KMS-11 (cell line): Measurements from ENCODE around the gene GREM2.

ENCODE experiments used
- H2AFZ ChIP-seq: fragments of 200-600 bp; sonication (generic); 2 replicates; pipeline ENCODE4 v1.6.1; 2016; ENCODE audit warnings: antibody characterized with exemption, mixed run types, low read depth
- H3K27ac ChIP-seq: fragments of 200-600 bp; sonication (generic); 2 replicates; pipeline ENCODE4 v1.6.1; 2016; ENCODE audit warnings: mild to moderate bottlenecking, mixed run types
- H3K27me3 ChIP-seq: fragments of 200-600 bp; sonication (generic); 2 replicates; pipeline ENCODE4 v1.6.1; 2017; ENCODE audit warnings: mild to moderate bottlenecking, low read depth, mixed run types, moderate library complexity; ENCODE audit not compliant: insufficient read depth
- H3K36me3 ChIP-seq: fragments of 200-600 bp; sonication (generic); 2 replicates; pipeline ENCODE4 v1.6.1; 2017; ENCODE audit warnings: mild to moderate bottlenecking, mixed run types; ENCODE audit not compliant: insufficient read depth
- H3K4me1 ChIP-seq: fragments of 200-600 bp; sonication (generic); 2 replicates; pipeline ENCODE4 v1.6.1; 2016; ENCODE audit warnings: mild to moderate bottlenecking, low read depth, mixed run types; ENCODE audit not compliant: poor library complexity, severe bottlenecking
- H3K4me2 ChIP-seq: fragments of 200-600 bp; sonication (generic); 2 replicates; pipeline ENCODE4 v1.7.0; 2016; ENCODE audit warnings: mild to moderate bottlenecking, mixed run types
- H3K4me3 ChIP-seq: fragments of 200-600 bp; sonication (generic); IDR thresholded peaks from 2 replicates; pipeline ENCODE4 v1.6.1; 2017; ENCODE audit warnings: low read depth, low read length, mixed read lengths; ENCODE audit not compliant: insufficient read depth
- H3K79me2 ChIP-seq: fragments of 200-600 bp; sonication (generic); 2 replicates; pipeline ENCODE4 v1.6.1; 2016; ENCODE audit warnings: low read depth, mixed run types; ENCODE audit not compliant: insufficient read depth
- H3K9ac ChIP-seq: fragments of 200-600 bp; sonication (generic); 2 replicates; pipeline ENCODE4 v1.6.1; 2016; ENCODE audit warnings: mild to moderate bottlenecking, mixed run types
- H4K20me1 ChIP-seq: fragments of 200-600 bp; sonication (generic); 2 replicates; pipeline ENCODE4 v1.6.1; 2016; ENCODE audit warnings: mild to moderate bottlenecking, mixed run types; ENCODE audit not compliant: insufficient read depth
- CTCF ChIP-seq: fragments of 200-600 bp; sonication (generic); conservative IDR thresholded peaks from 2 replicates; pipeline ENCODE4 v1.6.1; 2017; ENCODE audit warnings: low read depth, mild to moderate bottlenecking, antibody characterized with exemption, low read length, moderate library complexity, mixed read lengths

GREM2 gene

GRCh38 chr1:240553351-240553750, 58.6 kb downstream of the GREM2 start:
- no peak for TF ChIP-seq CTCF
- Histone ChIP-seq H3K79me2 (no peaks in the 10 kb centered on the region), H3K4me2 (no peak overlapping the region), H4K20me1 (no peaks in the 10 kb centered on the region), H3K36me3 (no peaks in the 10 kb centered on the region), H2AFZ (no peak overlapping the region), H3K27ac (no peak overlapping the region), H3K4me3 (no peak overlapping the region), H3K9ac (no peak overlapping the region), H3K27me3 (no peaks in the 10 kb centered on the region), H3K4me1 (no peaks in the 10 kb centered on the region)

- H3K9ac ChIP-seq: no peak overlapping the region
- no peak overlapping the region for H3K4me2 ChIP-seq
- H3K27ac ChIP-seq: no peak overlapping the region
- H3K27me3 ChIP-seq: no peaks in the 10 kb centered on the region
- no peak for TF ChIP-seq CTCF
- H3K79me2 ChIP-seq: no peaks in the 10 kb centered on the region
- no peaks in the 10 kb centered on the region for H3K36me3 ChIP-seq
- H2AFZ ChIP-seq: no peak overlapping the region
- no peak overlapping the region for H3K4me3 ChIP-seq
- H4K20me1 ChIP-seq: no peaks in the 10 kb centered on the region
- no peaks in the 10 kb centered on the region for H3K4me1 ChIP-seq
Observed at GRCh38 chr1:240539769-240540414, 72.1 kb downstream of the GREM2 start.

GRCh38 chr1:240538776-240539430, 73.1 kb downstream of the GREM2 start:
- no peaks in the 10 kb centered on the region for H4K20me1 ChIP-seq
- no peak overlapping the region for H3K4me3 ChIP-seq
- no peak for TF ChIP-seq CTCF
- H3K9ac ChIP-seq: no peak overlapping the region
- H3K36me3 ChIP-seq: no peaks in the 10 kb centered on the region
- no peak overlapping the region for H3K4me2 ChIP-seq
- no peaks in the 10 kb centered on the region for H3K27me3 ChIP-seq
- no peak overlapping the region for H3K27ac ChIP-seq
- no peak overlapping the region for H2AFZ ChIP-seq
- H3K4me1 ChIP-seq: no peaks in the 10 kb centered on the region
- no peaks in the 10 kb centered on the region for H3K79me2 ChIP-seq

DNA sequence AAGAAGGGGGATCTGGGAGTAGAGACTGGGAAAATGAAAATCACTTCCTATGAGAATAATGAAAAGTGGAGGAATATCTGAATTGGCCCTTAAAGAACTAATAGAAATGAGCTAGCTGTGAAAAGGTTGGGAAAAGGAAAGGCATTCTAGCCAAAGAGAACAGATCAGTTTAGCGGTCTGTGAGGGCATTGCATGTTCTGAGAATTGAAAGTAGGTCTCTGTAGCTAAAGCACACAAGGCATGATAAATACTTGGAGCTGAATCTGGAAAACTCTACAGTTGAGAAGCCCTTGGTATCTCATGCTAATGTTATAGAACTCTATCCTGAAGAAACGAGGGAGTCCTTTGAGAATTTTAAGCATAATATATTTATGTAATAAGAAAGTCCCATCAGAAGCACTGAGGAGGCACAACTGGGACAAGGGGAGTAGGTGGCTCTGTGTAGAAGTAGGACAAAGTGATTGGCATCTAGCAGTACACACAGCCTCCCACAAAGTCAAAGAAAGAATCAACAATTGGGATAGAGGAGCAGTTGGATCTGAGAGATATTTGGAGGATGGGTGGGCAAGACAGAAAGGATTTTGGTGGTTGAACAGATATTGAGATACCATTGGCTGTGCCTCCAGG, 78.7 kb downstream of the GREM2 start:
- Histone ChIP-seq H2AFZ (no peak overlapping the region), H3K27me3 (no peaks in the 10 kb centered on the region), H3K4me1 (no peaks in the 10 kb centered on the region), H3K79me2 (no peaks in the 10 kb centered on the region), H3K4me2 (no peak overlapping the region), H3K4me3 (no peak overlapping the region), H4K20me1 (no peaks in the 10 kb centered on the region), H3K27ac (no peak overlapping the region), H3K9ac (no peak overlapping the region), H3K36me3 (no peaks in the 10 kb centered on the region)
- no peak for TF ChIP-seq CTCF
